ENCODE measurements around the gene CATSPERD. TPM values are rescaled to one million over a fixed set of nuclear protein-coding genes. Genes with fewer than 3 reads are reported as not detected.

The CATSPERD gene
- total RNA-seq, 1 experiment from 2014 or later: not detected

DNA sequence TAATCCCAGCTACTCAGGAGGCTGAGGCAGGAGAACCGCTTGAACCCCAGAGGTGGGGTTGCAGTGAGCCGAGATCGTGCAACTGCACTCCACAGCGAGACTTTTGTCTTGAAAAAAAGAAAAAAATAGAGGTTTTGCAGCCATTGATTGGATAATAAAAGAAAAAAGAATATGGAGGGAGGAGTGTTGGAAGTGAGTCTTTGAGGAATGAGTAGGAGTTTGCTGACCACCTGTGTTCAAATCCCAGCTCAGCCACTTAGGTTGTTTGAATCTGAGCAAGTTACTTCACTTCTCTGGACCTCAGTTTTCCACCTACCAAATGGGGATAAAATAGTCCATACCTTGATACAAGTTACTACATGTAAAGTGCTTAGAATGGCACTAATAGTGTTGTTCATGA, 90.7 kb downstream of the CATSPERD start:
- Histone ChIP-seq H3K4ac (ENCODE audit: low read depth, low read length) (no peak overlapping the region), H2AK5ac (ENCODE audit: insufficient read length, low read length) (no peak overlapping the region), H3K79me2 (ENCODE audit: insufficient read depth, low read length) (no peaks in the 10 kb centered on the region), H3K27ac (ENCODE audit: insufficient read length, low read depth, low read length) (no peak overlapping the region), H4K5ac (ENCODE audit: insufficient read length, low read depth, low read length) (no peak overlapping the region), H3K4me1 (ENCODE audit: insufficient read depth, low read length) (no peaks in the 10 kb centered on the region), H4K8ac (replicated peaks; ENCODE audit: insufficient read length, low read depth, low read length) (no peak overlapping the region), H3K56ac (ENCODE audit: insufficient read length, low read depth, low read length) (no peak overlapping the region), H2BK12ac (ENCODE audit: insufficient read length, low read depth, low read length) (no peak overlapping the region), H3K18ac (ENCODE audit: insufficient read length, low read depth, low read length) (no peak overlapping the region), H3K14ac (ENCODE audit: insufficient read depth, low read length) (no peak overlapping the region), H3K27me3 (ENCODE audit: insufficient read depth, low read length) (no peaks in the 10 kb centered on the region), H4K20me1 (ENCODE audit: control insufficient read depth, insufficient read depth, insufficient read length) (no peaks in the 10 kb centered on the region), H2BK15ac (ENCODE audit: low read depth, low read length) (no peak overlapping the region), H2AFZ (ENCODE audit: low read length) (no peak overlapping the region), H3K23ac (ENCODE audit: insufficient read length, low read depth, low read length) (no peak overlapping the region), H3K79me1 (ENCODE audit: insufficient read depth, low read depth, low read length, poor library complexity, severe bottlenecking) (no peaks in the 10 kb centered on the region), H4K91ac (ENCODE audit: insufficient read length, low read depth, low read length) (no peak overlapping the region), H2BK5ac (ENCODE audit: insufficient read length, low read length) (no peak overlapping the region), H2BK20ac (ENCODE audit: low read depth, low read length, poor library complexity, severe bottlenecking) (no peak overlapping the region), H3K9ac (ENCODE audit: extremely low read depth, insufficient read length, low read length) (no peak overlapping the region), H3K9me3 (ENCODE audit: control insufficient read depth, low read depth, low read length) (no peaks in the 10 kb centered on the region), H3K23me2 (ENCODE audit: insufficient read length, low read depth, low read length, poor library complexity, severe bottlenecking) (no peaks in the 10 kb centered on the region), H3K4me2 (ENCODE audit: insufficient read depth, insufficient read length, low read length) (no peak overlapping the region), H2BK120ac (ENCODE audit: low read depth, low read length, poor library complexity, severe bottlenecking) (no peak overlapping the region), H3T11ph (ENCODE audit: low read length) (no peak overlapping the region)
- Mint-ChIP-seq H3K9me3 (no peaks in the 10 kb centered on the region), H3K27me3 (ENCODE audit: low read depth) (peaks cover 12% of the 10 kb centered on the region), H3K36me3 (ENCODE audit: insufficient read depth in 1 of 3, low read depth in 3 of 3) (no peaks in the 10 kb centered on the region), H3K4me1 (peaks cover 8 to 9% of the 10 kb centered on the region in 2 experiments), H3K27ac (no peak overlapping the region), H3K4me3 (no peak overlapping the region)
- no peak for DNase-seq
- no CpG with 5 or more reads among the region's 4 CpGs for whole genome bisulfite sequencing (ENCODE audit: extremely low coverage, insufficient read length, low lambda C conversion rate)
- TF ChIP-seq, protein P1, sequence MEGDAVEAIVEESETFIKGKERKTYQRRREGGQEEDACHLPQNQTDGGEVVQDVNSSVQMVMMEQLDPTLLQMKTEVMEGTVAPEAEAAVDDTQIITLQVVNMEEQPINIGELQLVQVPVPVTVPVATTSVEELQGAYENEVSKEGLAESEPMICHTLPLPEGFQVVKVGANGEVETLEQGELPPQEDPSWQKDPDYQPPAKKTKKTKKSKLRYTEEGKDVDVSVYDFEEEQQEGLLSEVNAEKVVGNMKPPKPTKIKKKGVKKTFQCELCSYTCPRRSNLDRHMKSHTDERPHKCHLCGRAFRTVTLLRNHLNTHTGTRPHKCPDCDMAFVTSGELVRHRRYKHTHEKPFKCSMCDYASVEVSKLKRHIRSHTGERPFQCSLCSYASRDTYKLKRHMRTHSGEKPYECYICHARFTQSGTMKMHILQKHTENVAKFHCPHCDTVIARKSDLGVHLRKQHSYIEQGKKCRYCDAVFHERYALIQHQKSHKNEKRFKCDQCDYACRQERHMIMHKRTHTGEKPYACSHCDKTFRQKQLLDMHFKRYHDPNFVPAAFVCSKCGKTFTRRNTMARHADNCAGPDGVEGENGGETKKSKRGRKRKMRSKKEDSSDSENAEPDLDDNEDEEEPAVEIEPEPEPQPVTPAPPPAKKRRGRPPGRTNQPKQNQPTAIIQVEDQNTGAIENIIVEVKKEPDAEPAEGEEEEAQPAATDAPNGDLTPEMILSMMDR (conservative IDR thresholded peaks at IDR 0.05): no peak

Measured in H9 (cell line).